Activated naive CD4-positive, alpha-beta T cell (primary cell): Measurements from ENCODE around the gene CLTA.
"Not testable (repeated sequence)": the region's sequence is repeated elsewhere in the genome, so short reads cannot be mapped to it uniquely, and the experiment has no call there.

Source experiments
- DNase-seq, 4 experiments: peaks; one replicate each; lab custom pipeline; 2025; lab: John Stamatoyannopoulos, UW

Gene CLTA

DNA sequence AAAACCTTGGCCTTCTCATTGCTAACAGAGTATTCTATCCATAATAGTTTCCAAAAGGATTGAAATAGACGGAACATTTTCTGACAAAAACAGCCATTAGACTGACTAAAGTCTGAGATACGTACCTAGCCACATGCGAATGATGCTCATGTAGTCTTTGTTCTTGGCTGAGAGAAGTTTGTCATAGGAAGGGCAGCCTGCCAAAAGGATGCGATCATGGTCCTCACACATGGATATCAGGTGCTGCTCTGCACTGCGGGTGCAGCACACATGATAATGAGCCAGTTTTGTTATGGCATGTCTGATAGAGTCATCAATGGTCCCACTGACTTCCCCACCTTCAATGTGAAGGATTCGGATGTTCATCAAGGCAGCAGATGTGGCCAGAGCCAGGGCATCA is 55.2 kb downstream of the CLTA start:
- no peak for DNase-seq

DNA sequence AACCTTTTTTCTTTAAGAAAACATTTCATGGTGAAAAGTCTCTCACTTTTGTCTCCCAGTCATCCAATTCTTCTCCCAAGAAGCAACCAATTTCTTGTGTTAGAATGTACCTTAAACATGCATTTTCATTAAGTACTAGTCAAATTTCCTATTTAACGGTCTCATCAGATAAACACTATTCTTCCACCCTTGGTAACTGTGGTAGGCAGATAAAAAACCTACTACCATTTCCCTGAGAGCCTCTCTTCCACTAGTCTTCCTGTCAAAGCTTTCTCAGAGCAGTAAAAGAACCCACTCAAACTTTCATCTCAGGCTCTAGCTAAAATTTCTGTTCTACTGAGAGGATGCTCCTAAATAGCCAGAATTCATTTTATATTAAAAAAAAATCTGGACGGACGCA is 56.6 kb downstream of the CLTA start:
- DNase-seq: no peak

DNA sequence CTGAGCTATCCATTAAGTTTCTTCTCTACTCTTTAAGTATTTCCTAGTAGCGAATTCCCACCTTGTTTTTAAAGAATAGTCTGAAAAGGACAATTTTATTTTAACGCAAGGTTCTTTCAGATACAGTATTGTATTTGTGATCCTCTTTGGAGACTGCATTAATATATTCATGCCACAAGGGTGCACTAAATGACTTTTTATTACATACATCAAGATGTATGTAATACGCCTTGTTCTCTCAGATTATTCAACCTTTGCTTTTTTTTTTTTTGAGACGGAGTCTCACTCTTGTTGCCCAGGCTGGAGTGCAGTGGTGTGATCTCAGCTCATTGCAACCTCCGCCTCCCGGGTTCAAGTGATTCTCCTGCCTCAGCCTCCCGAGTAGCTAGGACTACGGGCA is 57.3 kb downstream of the CLTA start:
- not testable (repeated sequence) for DNase-seq

DNA sequence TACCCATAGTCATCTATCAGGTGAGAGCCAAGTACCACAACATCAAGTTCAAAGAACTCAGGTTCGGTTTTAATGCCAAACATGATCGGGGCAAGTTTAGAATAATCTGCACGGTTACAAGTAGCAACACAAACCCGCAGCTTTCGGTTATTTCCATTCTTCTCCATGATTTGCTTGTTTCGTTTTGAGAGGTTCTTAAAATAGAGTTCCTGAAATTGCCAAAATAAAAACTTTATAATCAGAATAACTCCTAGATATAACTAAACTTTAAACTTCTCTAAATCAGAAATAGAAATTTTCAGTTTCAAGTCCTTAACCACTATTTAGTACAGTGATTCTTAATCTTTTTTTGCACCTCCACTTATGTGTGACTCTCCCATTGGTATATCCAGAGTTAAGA is 58.5 kb downstream of the CLTA start:
- DNase-seq: no peak

DNA sequence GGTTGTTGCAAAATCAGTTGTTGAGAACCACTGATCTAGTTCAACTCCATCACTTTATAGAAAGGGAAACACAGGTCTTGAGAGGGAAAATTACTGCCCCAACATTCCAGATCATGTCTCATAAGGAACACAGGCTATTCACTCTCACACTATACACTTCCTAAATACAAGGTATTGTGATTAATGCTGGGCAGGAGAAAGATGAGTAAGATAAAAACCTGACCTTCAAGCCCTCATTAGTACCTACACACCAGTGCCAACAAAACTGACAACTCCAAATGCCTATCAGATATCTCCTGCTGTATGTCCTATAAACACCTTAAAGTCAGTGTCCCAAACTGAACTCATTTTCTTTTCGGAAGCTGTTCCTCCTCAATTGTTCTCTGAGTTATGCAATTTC is 59.4 kb downstream of the CLTA start:
- DNase-seq: no peak

DNA sequence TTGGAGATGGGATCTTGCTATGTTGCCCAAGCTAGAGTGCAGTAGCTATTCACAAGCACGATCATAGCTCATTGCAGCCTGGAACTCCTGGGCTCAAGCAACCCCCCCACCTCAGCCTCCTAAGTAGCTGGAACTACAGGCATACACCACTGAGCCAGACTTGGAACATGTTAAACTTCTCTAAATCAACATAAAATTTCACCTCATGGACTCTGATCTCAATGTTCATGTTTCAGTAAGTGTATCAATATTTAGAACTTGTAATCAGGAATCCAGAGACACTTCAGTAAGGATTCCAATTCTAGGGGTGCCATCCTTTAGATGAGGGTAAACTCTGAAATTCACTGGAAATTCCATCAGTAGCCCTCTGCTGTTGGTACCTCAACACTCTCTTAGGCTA is 60.7 kb downstream of the CLTA start:
- DNase-seq: no peak

DNA sequence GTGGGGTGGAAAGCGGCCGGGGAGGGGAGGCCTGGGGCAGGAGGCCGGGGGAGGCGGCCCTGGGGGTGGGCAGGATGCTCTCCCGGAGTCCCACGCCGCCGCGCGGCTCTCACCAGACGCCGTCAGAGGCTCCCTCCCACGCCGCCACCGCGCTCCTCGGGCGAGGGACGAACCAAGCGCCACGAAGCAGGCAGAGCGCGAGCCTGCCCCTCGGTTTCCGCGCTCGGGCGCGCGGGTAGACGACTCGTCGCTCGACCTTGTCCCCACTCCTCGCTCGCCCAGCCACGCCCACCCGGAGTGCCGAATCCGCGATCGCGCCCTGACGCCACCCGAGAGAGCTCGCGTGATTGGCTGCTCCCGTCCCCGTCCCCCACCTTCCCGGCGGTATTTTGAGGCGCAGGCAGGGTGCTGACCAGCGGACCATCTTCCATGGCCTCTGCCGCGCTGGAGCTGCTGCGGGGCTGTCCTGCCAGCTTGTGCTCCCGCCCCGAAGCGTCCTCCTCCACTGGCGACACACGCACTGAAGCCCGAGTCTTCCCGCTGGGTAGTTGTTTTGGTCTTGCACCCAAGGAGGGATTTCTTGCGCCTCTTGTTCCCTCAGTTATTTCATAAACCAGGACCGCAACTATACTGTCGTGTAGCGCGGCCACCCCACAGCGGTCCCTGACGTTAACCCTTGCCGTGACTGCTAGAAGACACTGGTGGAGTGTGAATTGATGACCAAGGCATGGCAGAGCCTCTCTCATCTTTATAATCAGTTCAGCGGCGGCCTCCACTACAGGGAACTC is 67.7 kb downstream of the CLTA start, which contains the start of gene GNE:
TSS of gene GNE (minus strand) at position 241 of the 788 bp plus-strand sequence. CDS start 9,093 bp downstream, outside the sequence.
- peak; percentile 91 to 97 (median 95) for DNase-seq

DNA sequence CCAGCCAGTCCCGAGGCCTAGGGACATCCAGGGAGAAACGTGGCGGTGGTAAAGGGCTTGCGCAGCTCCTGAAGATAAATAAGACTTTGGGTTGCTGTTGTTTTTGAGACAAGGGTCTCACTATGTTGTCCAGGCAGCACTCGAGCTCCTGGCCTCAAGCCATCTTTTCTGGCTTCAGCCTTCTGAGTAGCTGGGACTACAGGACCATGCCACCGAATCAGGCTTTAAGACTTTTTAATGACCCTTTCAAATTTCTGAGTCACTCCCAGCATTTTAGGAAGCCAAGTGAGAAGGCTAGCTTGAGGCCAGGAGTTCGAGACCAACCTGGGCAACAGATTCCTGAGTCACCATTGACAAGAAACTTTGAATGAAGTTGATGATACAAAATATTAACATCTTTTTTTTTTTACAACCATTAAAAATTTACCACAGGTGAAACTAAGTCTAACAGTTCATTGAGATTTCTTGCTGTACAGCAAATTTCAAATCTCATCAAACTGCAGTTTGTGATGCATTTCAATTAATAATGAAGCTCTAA is 68.3 kb downstream of the CLTA start:
- no peak for DNase-seq
